HEK293 (cell line): ENCODE results near the gene TDP2.
"Not testable (repeated sequence)": the region's sequence is repeated elsewhere in the genome, so short reads cannot be mapped to it uniquely, and the experiment has no call there.

ENCODE experiments used
- CTCF ChIA-PET: fragments of 350-600 bp; formaldehyde crosslinking; extraction: SDS; loops from one replicate; lab custom pipeline; 2021; ENCODE audit warnings: antibody characterized with exemption; lab: Yijun Ruan, JAX
- POLR2A ChIA-PET: fragments of 300-600 bp; formaldehyde crosslinking; extraction: SDS; loops from one replicate; lab custom pipeline; 2020; ENCODE audit warnings: antibody characterized with exemption, inconsistent platforms; lab: Yijun Ruan, JAX
- H3K27ac ChIP-seq: fragments of 200-500 bp; sonication (Bioruptor generic); 2 replicates; pipeline ENCODE4 v1.5.1; 2014; ENCODE audit warnings: low read depth, low read length, control low read depth, inconsistent platforms; ENCODE audit errors: extremely low read depth
- H3K36me3 ChIP-seq, 2 experiments: fragments of 200-500 bp in 1 of 2; sonication (Bioruptor generic) in 1 of 2; 1 replicate in 1 of 2; 2 replicates in 1 of 2; pipeline ENCODE4 v1.5.1; 2014 to 2017; ENCODE audit warnings: inconsistent platforms in 2 of 2, low read length in 2 of 2; ENCODE audit not compliant: control insufficient read depth in 2 of 2, insufficient read depth in 1 of 2
- H3K4me1 ChIP-seq: fragments of 200-500 bp; sonication (Bioruptor generic); 2 replicates; pipeline ENCODE4 v1.5.1; 2014; ENCODE audit warnings: mild to moderate bottlenecking, low read length, inconsistent platforms; ENCODE audit not compliant: control insufficient read depth, insufficient read depth
- H3K4me3 ChIP-seq: 2 replicates; pipeline ENCODE4 v1.5.1; 2011; ENCODE audit warnings: low read depth, mild to moderate bottlenecking, control low read depth, low read length, moderate library complexity
- H3K9me3 ChIP-seq: fragments of 200-500 bp; sonication (Bioruptor generic); 2 replicates; pipeline ENCODE4 v1.5.1; 2014; ENCODE audit warnings: low read depth, low read length, inconsistent platforms; ENCODE audit not compliant: control insufficient read depth, insufficient read depth
- GLI4 ChIP-seq: fragments of 450-650 bp; formaldehyde crosslinking; IDR thresholded peaks from 2 replicates; pipeline ENCODE4 v1.5.1; 2016; ENCODE audit warnings: missing biosample characterization, missing genetic modification characterization
- PRDM1 ChIP-seq: fragments of 450-650 bp; formaldehyde crosslinking; IDR thresholded peaks from 2 replicates; pipeline ENCODE4; 2016; ENCODE audit warnings: missing biosample characterization, missing genetic modification characterization
- SETDB1 ChIP-seq: IDR thresholded peaks from one replicate; pipeline ENCODE4 v1.6.1; 2017; ENCODE audit warnings: mild to moderate bottlenecking, low read length, moderate library complexity, mixed read lengths; ENCODE audit not compliant: insufficient read length
- ZBTB26 ChIP-seq: fragments of 450-650 bp; formaldehyde crosslinking; optimal IDR thresholded peaks from 2 replicates; pipeline ENCODE3; 2016; ENCODE audit warnings: missing biosample characterization, mild to moderate bottlenecking, missing genetic modification characterization
- ZBTB7A ChIP-seq: fragments of 450-650 bp; formaldehyde crosslinking; IDR thresholded peaks from 2 replicates; pipeline ENCODE4 v1.5.1; 2016; ENCODE audit warnings: low read depth, missing biosample characterization, missing genetic modification characterization
- ZBTB8A ChIP-seq: fragments of 450-650 bp; formaldehyde crosslinking; IDR thresholded peaks from 2 replicates; pipeline ENCODE4 v1.5.1; 2016; ENCODE audit warnings: missing biosample characterization, missing genetic modification characterization
- ZFP3 ChIP-seq: fragments of 450-650 bp; formaldehyde crosslinking; IDR thresholded peaks from 2 replicates; pipeline ENCODE4 v1.5.1; 2016; ENCODE audit warnings: low read depth, missing biosample characterization, missing genetic modification characterization
- ZNF132 ChIP-seq: fragments of 450-650 bp; formaldehyde crosslinking; IDR thresholded peaks from 2 replicates; pipeline ENCODE4 v1.5.1; 2017; ENCODE audit warnings: missing biosample characterization, missing genetic modification characterization, borderline replicate concordance
- ZNF146 ChIP-seq: fragments of 450-650 bp; formaldehyde crosslinking; IDR thresholded peaks from 2 replicates; pipeline ENCODE4 v1.5.1; 2016; ENCODE audit warnings: missing biosample characterization, missing genetic modification characterization
- ZNF16 ChIP-seq: fragments of 450-650 bp; formaldehyde crosslinking; IDR thresholded peaks from 2 replicates; pipeline ENCODE4 v1.5.1; 2016; ENCODE audit warnings: low read depth, missing biosample characterization, missing genetic modification characterization
- ZNF169 ChIP-seq: fragments of 450-650 bp; formaldehyde crosslinking; IDR thresholded peaks from 2 replicates; pipeline ENCODE4 v1.5.1; 2016; ENCODE audit warnings: missing biosample characterization, missing genetic modification characterization
- ZNF202 ChIP-seq: fragments of 450-650 bp; formaldehyde crosslinking; IDR thresholded peaks from 2 replicates; pipeline ENCODE4 v1.5.1; 2016; ENCODE audit warnings: missing biosample characterization, missing genetic modification characterization, borderline replicate concordance
- ZNF248 ChIP-seq: fragments of 450-650 bp; formaldehyde crosslinking; IDR thresholded peaks from 2 replicates; pipeline ENCODE4 v1.5.1; 2017; ENCODE audit warnings: missing biosample characterization, missing genetic modification characterization
- ZNF488 ChIP-seq: fragments of 450-650 bp; formaldehyde crosslinking; IDR thresholded peaks from 2 replicates; pipeline ENCODE4 v1.5.1; 2016; ENCODE audit warnings: missing biosample characterization, missing genetic modification characterization
- ZNF544 ChIP-seq: fragments of 450-650 bp; formaldehyde crosslinking; IDR thresholded peaks from 2 replicates; pipeline ENCODE4 v1.5.0; 2017; ENCODE audit warnings: missing biosample characterization, missing genetic modification characterization
- ZNF571 ChIP-seq: fragments of 450-650 bp; formaldehyde crosslinking; IDR thresholded peaks from 2 replicates; pipeline ENCODE4 v1.5.0; 2017; ENCODE audit warnings: missing biosample characterization, missing genetic modification characterization
- ZNF629 ChIP-seq: fragments of 450-650 bp; formaldehyde crosslinking; IDR thresholded peaks from 2 replicates; pipeline ENCODE4 v1.5.1; 2017; ENCODE audit warnings: missing biosample characterization, missing genetic modification characterization
- ZNF654 ChIP-seq: fragments of 450-650 bp; formaldehyde crosslinking; IDR thresholded peaks from 2 replicates; pipeline ENCODE4 v1.5.1; 2016; ENCODE audit warnings: low read depth, missing biosample characterization, missing genetic modification characterization
- ZNF768 ChIP-seq: fragments of 450-650 bp; formaldehyde crosslinking; IDR thresholded peaks from 2 replicates; pipeline ENCODE4 v1.5.1; 2018; ENCODE audit warnings: missing biosample characterization, mild to moderate bottlenecking, missing genetic modification characterization
- ZNF791 ChIP-seq: fragments of 450-650 bp; formaldehyde crosslinking; IDR thresholded peaks from 2 replicates; pipeline ENCODE4 v1.5.1; 2016; ENCODE audit warnings: missing biosample characterization, missing genetic modification characterization

The TDP2 gene

GRCh38 chr6:24672620-24673182 is 6.0 kb upstream of the TDP2 start:
- ChIA-PET CTCF (interaction anchor here (0.6 to 2.7 kb wide), 4 partner anchors 89 to 1517 kb away, joined by 3 to 9 read pairs (median 3); no protein-coding TSS in a partner anchor), POLR2A (no interaction called here)
- no peaks in the 10 kb centered on the region for H3K9me3 ChIP-seq
- no peak overlapping the region for H3K27ac ChIP-seq
- TF ChIP-seq ZNF544 (tag by site-specific recombination) = no peak
- no peak for TF ChIP-seq ZFP3 (tag by site-specific recombination)
- TF ChIP-seq ZNF654 (tag by site-specific recombination) = no peak
- TF ChIP-seq ZNF488 = no peak
- no peak for TF ChIP-seq ZNF169 (tag by site-specific recombination)
- no peak for TF ChIP-seq ZBTB26 (tag by site-specific recombination)
- TF ChIP-seq ZNF16 = no peak
- TF ChIP-seq ZNF768 (tag by site-specific recombination) = no peak
- TF ChIP-seq ZNF791 (tag by site-specific recombination) = no peak
- no peak for TF ChIP-seq ZBTB8A (tag by site-specific recombination)
- TF ChIP-seq ZNF248 (tag by site-specific recombination) = no peak
- no peak for TF ChIP-seq ZNF571 (tag by site-specific recombination)
- no peak for TF ChIP-seq ZBTB7A
- TF ChIP-seq ZNF132 (tag by site-specific recombination) = no peak
- TF ChIP-seq PRDM1 (tag by site-specific recombination) = no peak
- no peak for TF ChIP-seq ZNF629 (tag by site-specific recombination)
- no peak for TF ChIP-seq GLI4
- no peak for TF ChIP-seq ZNF202 (tag by site-specific recombination)
- no peak overlapping the region for H3K4me3 ChIP-seq
- H3K36me3 ChIP-seq = no peaks in the 10 kb centered on the region
- H3K4me1 ChIP-seq = no peaks in the 10 kb centered on the region

- H3K9me3 ChIP-seq, H3K4me1 ChIP-seq, H3K4me3 ChIP-seq, H3K36me3 ChIP-seq, H3K27ac ChIP-seq: not testable (repeated sequence)
- CTCF ChIA-PET = interaction anchor here (1.0 kb wide), 1 partner anchor 241 kb away, joined by 3 read pairs; no protein-coding TSS in a partner anchor
- POLR2A ChIA-PET = interaction anchor here (0.7 kb wide), 1 partner anchor 14 kb away, joined by 4 read pairs; no protein-coding TSS in a partner anchor
- peak; percentile 66 for TF ChIP-seq ZNF146 (tag by site-specific recombination)
These were observed 4.4 kb upstream of the TDP2 start for GRCh38 chr6:24671077-24671476.

GRCh38 chr6:24670492-24670891 is 3.8 kb upstream of the TDP2 start:
- H3K4me1 ChIP-seq, H3K9me3 ChIP-seq, H3K27ac ChIP-seq, H3K4me3 ChIP-seq, POLR2A ChIA-PET, H3K36me3 ChIP-seq: not testable (repeated sequence)
- peak; percentile 95 for TF ChIP-seq SETDB1
- CTCF ChIA-PET = interaction anchor here (1.0 to 2.4 kb wide), 2 partner anchors 87 to 241 kb away, joined by 3 to 11 read pairs; no protein-coding TSS in a partner anchor
